NCI-H2227 (cell line): ENCODE measurements around the gene CD38.
"Not testable (repeated sequence)": the region's sequence is repeated elsewhere in the genome, so short reads cannot be mapped to it uniquely, and the experiment has no call there.

Source experiments
- DNase-seq: peaks from one replicate; lab custom pipeline; 2025; ENCODE audit not compliant: unreplicated experiment; lab: John Stamatoyannopoulos, UW

Gene CD38

DNA sequence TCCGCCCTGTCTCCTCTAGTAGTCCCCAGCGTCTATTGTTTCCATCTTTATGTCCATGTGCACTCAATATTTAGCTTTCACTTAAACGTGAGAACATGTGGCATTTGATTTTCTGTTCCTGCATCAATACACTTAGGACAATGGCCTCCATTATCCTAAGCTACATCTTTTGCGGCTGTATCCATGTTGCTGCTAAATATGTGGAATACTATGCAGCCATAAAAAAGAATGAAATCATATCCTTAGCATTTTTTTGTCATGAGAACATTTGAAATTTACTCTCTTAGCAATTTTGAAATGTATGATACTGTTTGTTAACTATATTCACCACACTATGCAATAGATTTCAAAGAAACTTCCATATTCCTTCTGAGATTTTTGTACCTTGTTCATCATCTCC lies 19.8 kb upstream of the CD38 start:
- DNase-seq, result no peak

- not testable (repeated sequence) for DNase-seq
Observed at GRCh38 chr4:15762460-15762859, 15.7 kb upstream of the CD38 start.

GRCh38 chr4:15765391-15765790 lies 12.7 kb upstream of the CD38 start:
- no peak for DNase-seq

DNA sequence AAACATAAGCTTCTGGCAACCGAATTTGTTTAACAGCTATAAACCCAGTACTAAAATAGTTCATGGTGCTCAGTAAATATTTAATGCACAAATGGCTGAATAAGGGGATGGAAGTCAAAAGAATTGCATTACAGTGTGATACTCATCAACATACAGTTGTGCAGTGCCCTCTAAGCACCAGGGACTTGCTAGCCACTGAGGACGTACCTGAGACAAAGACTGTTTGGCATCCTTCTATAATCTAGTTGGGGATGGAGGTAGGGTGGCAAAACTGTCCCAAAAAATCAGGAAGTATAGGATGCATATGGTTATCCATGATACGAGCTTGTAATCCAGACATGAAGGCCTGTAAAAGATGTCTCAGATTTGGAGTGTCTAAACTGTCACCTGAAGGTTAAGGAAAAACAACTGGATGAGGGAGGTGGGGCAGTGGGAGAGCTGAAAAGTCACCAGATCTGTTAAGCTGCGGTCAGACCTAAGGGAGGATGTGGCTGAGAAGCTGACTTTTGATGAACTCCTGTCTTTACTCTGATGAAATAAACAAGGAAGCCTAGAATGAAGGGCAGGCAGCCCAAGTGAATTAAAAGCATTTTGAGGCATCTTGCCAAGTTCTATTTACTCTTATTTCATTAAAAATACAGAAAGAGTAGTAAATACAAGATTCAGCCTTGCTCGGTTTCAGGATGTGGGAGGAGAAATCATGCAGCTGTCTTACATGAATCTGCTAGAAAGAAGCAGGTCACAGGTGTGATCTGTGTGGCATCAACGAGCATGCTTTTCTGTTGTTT lies 12.0 kb upstream of the CD38 start:
- no peak for DNase-seq

DNA sequence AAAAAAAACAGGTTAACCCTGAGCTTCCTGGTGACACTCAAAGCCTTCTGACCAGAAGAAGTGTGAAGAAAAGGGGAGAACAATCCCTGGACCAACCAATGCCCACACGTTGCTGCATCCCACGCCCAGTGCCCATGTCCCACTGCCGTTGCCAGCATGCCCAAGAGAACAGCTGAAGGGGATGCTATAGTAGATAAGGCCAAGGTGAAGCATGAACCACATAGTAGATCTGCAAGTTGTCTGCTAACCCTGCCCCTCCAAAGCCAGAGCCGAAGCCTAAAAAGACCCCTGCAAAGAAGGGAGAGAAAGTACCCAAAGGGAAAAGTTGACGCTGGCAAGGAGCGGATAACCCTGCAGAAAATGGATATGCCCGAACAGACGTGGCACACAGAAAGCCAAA lies 11.3 kb upstream of the CD38 start:
- DNase-seq, result no peak

DNA sequence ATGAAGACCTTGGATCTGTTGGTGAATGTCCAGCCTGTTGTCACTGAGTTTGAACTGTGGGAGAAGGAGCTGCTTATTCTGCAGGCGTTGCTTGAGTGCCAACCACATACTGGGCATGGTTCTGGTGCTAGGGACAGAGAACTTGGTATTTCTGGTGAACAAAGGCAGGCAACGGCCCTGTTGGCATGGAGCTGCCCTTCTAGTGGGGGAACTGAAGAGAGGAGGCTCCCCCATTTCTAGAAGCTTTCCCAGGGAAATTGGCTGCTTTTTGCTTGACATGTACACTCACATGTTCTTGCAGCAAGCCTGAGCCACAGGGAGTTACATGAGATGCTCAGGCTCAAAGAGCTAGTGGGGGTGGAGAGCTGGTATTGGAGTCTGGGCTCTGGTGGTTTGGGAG lies 8.9 kb upstream of the CD38 start:
- DNase-seq, result no peak

DNA sequence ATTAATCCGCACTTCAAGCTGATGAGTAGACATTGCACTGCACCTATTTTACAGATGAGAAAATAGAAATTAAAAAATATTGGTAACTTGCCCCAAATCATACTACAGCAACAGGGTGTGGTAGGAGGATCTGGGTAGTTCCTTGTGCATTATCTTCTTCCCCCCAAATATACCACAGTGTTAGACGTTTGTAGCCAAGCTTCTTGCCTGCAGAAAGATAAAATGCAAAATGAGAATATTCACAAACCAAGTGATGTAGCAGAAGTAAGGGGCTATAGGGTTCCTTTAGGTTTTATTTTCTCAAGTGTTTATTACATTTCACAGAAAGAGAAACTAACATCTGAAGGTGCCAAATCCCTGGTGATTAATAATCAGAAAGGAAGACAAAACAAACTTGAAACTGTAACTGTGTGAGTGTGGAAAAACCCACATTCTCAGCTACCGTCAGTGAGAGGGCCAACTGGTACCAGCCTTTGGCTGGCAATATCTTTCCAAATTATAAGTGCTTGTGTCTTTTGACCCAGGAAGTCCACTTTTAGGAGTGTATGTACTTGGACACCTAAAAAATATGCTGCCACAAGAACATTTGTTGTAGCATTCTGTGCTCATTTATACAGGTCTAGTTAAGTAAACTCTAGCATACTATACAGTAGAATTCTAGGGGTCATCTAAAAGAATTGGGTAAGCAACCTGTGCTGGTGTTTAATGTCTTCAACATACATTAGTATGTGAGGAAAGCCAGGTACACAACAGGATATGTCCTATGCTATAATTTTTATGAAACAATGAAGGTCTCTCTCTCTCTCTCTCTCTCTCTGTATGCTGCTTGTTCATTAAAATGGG lies 6.7 kb upstream of the CD38 start:
- no peak for DNase-seq

DNA sequence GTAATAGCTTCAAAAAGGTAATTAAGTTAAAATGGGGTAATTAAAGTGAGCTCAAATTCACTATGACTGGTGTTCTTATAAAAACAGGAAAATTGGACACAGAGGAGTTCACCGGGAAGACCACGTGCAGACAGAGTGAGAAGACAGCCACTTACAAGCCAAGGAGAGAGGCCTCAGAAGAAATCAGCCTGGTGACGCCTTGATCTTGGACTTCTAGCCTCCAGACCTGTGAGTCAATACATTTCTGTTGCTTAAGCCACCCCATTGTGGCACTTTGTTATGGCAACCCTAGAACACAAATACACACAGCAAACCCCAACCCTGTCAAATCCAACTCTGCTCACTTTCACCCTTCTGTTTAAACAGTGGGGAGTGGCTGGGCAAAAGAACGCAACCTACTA lies 4.1 kb upstream of the CD38 start:
- DNase-seq, result no peak

GRCh38 chr4:15776871-15777648 lies 1.1 kb upstream of the CD38 start:
- DNase-seq, result no peak

DNA sequence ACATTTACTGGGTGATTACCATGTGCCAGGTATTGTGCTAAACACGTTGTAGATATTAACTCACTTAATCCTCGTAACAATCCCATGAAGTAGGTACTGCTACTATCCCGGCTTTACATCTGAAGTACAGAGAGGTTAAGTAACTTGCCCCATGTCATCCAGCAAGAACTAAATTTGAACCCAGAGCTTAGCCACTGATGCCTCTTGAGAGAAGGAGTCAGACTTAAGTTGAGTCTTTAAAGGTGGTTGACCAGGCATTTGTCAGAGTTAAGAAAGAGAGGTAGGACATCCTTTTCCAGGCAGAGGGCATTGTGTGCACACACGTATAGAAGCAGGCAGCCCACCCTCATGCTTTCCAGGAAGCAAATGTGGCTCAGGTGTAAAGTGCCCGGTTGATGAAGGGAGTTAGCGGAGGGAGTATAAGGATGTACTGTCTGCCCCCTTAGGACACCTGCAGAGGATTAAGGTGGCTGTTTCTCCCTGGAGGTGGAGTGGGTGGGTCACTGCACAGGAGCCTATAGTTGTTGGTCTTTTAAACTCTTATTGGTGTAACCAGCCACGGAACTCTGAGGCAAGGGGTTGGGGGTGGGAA lies 335 bp upstream of the CD38 start:
- no peak for DNase-seq

DNA sequence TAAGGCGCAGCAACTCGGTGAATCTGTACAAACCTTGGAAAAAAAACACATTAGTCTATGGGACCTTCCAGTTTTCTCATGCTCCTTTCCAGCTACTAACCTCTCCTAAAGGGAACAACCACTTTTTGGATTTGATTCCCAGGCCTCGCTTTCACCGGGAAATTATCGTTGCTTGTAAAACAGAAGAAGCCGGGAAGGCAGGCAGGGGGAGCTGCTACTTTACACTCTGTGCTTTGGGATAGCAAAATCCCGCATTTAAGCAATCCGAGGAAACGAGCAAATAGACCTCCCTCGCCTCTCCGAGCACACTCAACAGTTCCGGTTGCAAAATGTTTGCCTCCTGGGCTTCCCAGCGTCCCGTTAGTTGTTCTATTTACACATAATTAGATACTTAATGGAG lies 1.2 kb downstream of the CD38 start:
- DNase-seq, result no peak

DNA sequence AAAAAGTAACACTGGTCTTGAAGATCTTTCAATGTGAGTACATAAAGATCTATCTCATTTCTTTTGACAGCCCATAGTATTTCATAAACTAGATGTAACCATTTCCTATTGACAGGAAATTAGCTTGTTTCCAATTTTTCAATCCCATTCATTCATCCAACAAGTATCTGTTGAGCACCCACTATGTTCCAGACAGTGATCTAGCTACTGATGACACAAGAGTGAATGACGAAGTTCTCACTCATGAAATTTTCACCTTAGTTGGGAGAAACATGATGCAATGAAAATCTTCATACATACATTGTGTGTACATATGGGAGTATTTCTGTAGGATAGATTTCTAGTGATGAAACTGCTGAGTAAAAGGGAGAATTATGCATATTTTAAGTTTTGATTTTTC lies 1.7 kb downstream of the CD38 start:
- DNase-seq, result no peak

DNA sequence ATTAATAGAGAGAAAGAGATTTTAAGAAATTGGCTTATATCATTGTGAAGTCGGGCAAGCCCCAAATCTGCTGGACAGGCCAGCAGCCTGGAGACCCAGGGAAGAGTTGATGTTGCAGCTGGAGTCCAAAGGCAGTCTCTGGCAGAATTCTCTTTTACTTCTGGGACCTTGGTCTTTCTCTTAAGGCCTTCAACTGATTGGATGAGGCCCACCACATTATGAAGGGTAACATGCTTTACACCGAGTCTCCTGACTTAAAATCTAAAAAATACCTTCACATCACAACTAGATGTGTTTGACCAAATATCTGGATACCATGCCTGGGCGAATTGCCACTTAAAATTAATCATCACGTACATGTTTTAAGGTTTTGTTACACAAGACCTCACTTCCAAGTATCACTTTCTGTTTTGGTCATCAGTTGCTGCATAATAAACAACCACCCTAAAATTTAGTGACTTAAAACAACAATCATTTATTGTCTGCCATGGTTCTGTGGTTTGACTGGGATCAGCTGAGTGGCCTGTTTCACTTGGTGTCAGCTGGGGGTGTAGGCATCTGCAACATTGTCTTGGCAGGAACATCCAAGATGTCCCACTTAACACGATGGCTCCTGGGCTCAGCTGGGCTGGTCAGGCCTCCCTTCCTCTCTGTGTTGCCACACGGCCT lies 3.4 kb downstream of the CD38 start:
- DNase-seq, result no peak

GRCh38 chr4:15783676-15784075 lies 5.5 kb downstream of the CD38 start:
- no peak for DNase-seq

- no peak for DNase-seq
Observed at GRCh38 chr4:15784959-15785634, 7.0 kb downstream of the CD38 start.

- DNase-seq, result no peak
Observed at GRCh38 chr4:15786743-15787142, 8.6 kb downstream of the CD38 start.

DNA sequence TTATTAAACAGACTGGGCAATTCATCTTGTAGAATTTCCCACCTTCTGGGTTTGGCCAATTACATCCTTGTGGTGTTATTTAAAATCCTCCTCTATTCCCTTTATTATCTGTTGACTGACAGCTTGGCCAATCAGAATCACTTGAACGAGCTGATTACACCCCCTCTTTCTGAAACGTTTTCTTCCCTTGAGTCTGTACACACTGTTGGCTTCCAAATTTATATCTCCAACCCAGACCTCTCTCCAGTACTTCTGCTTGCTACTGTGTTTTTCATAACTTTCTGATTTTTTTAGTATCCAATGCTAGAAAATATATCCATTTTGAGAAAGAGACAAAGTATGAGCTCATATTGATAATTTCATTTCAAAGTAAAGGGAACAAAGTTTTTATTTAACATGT lies 14.8 kb downstream of the CD38 start:
- DNase-seq, result no peak

GRCh38 chr4:15793506-15794363 lies 15.6 kb downstream of the CD38 start:
- DNase-seq, result no peak

GRCh38 chr4:15794426-15794825 lies 16.3 kb downstream of the CD38 start:
- no peak for DNase-seq
